Neural crest cell (in vitro differentiated cells): ENCODE results near the gene HOXA2. TPM values are rescaled to one million over a fixed set of nuclear protein-coding genes. Genes with fewer than 3 reads are reported as not detected.

ENCODE experiments used
- DNase-seq: peaks from one replicate; pipeline ENCODE4 v3.0.0; 2021; ENCODE audit warnings: low read depth, mixed read lengths, low spot score
- H3K27ac Mint-ChIP-seq: one replicate; pipeline ENCODE4 v1.8.0; 2021; ENCODE audit warnings: mild to moderate bottlenecking, mixed read lengths; ENCODE audit not compliant: unreplicated experiment
- H3K27me3 Mint-ChIP-seq: 2 replicates; pipeline ENCODE4 v1.8.0; 2021; ENCODE audit warnings: low read depth, mild to moderate bottlenecking, mixed read lengths
- H3K36me3 Mint-ChIP-seq: 2 replicates; pipeline ENCODE4 v1.8.0; 2021; ENCODE audit warnings: low read depth, mild to moderate bottlenecking, mixed read lengths
- H3K4me1 Mint-ChIP-seq: 2 replicates; pipeline ENCODE4 v1.8.0; 2021; ENCODE audit warnings: mixed read lengths
- H3K4me3 Mint-ChIP-seq: one replicate; pipeline ENCODE4 v1.8.0; 2021; ENCODE audit warnings: mild to moderate bottlenecking, mixed read lengths
- H3K9me3 Mint-ChIP-seq: 2 replicates; pipeline ENCODE4 v1.8.0; 2021; ENCODE audit warnings: mixed read lengths
- CTCF ChIP-seq: fragments of 200-600 bp; sonication (generic); conservative IDR thresholded peaks from 2 replicates; pipeline ENCODE4 v1.5.0; 2021; ENCODE audit warnings: antibody characterized with exemption, mild to moderate bottlenecking
- total RNA-seq: library from RNA; stranded (reverse); gene quantifications from 2 replicates; pipeline ENCODE4 v1.2.1, GENCODE V29; 2021

HOXA2 gene
- total RNA-seq, 1 donor from 2014 or later = 41.6 TPM

- no peaks in the 10 kb centered on the region for H3K36me3 Mint-ChIP-seq
- peaks cover 12% of the 10 kb centered on the region for H3K27me3 Mint-ChIP-seq
- H3K4me3 Mint-ChIP-seq = no peak overlapping the region
- no peak overlapping the region for H3K27ac Mint-ChIP-seq
- no peak for TF ChIP-seq CTCF
- H3K4me1 Mint-ChIP-seq = no peaks in the 10 kb centered on the region
- DNase-seq = no peak
- H3K9me3 Mint-ChIP-seq = no peaks in the 10 kb centered on the region
Observed at GRCh38 chr7:27064159-27064558, 38.3 kb downstream of the HOXA2 start.

GRCh38 chr7:27062946-27063345, 39.5 kb downstream of the HOXA2 start:
- Mint-ChIP-seq H3K4me3 (no peak overlapping the region), H3K4me1 (no peaks in the 10 kb centered on the region), H3K9me3 (peaks cover 3% of the 10 kb centered on the region), H3K27ac (no peak overlapping the region), H3K36me3 (no peaks in the 10 kb centered on the region), H3K27me3 (peaks cover 12% of the 10 kb centered on the region)
- TF ChIP-seq CTCF = no peak
- no peak for DNase-seq

GRCh38 chr7:27053153-27053552, 49.3 kb downstream of the HOXA2 start:
- Mint-ChIP-seq H3K9me3 (no peaks in the 10 kb centered on the region), H3K27me3 (no peaks in the 10 kb centered on the region), H3K27ac (peak overlapping the region; percentile 78), H3K4me3 (no peak overlapping the region), H3K36me3 (no peaks in the 10 kb centered on the region), H3K4me1 (no peaks in the 10 kb centered on the region)
- DNase-seq = no peak
- TF ChIP-seq CTCF = no peak

GRCh38 chr7:27051451-27051850, 51.0 kb downstream of the HOXA2 start:
- H3K4me3 Mint-ChIP-seq = no peak overlapping the region
- no peaks in the 10 kb centered on the region for H3K4me1 Mint-ChIP-seq

More at GRCh38 chr7:27051451-27051850, 51.0 kb downstream of the HOXA2 start:
- Mint-ChIP-seq H3K27me3 (no peaks in the 10 kb centered on the region), H3K27ac (no peak overlapping the region), H3K36me3 (no peaks in the 10 kb centered on the region), H3K9me3 (no peaks in the 10 kb centered on the region)
- no peak for DNase-seq
- no peak for TF ChIP-seq CTCF

Other genes with a start within 250 kb of the HOXA2 start
- gene SKAP2, start 238.1 kb downstream of the HOXA2 start, total RNA-seq = 3.2 and 3.5 TPM in 2 replicates
- gene HOXA1, start 6.7 kb downstream of the HOXA2 start, total RNA-seq = 3.5 and 3.6 TPM in 2 replicates
- gene HOXA4, start 28.1 kb upstream of the HOXA2 start, total RNA-seq = 0.68 and 0.96 TPM in 2 replicates
- gene HOXA5, start 41.0 kb upstream of the HOXA2 start, total RNA-seq = 3.2 and 4.3 TPM in 2 replicates
- 1.6 and 2.0 TPM in 2 replicates for gene HOXA6, start 45.1 kb upstream of the HOXA2 start, total RNA-seq
- gene HOXA3, start 49.9 kb upstream of the HOXA2 start, total RNA-seq = 10.6 and 11.3 TPM in 2 replicates
- 7.1 and 8.8 TPM in 2 replicates for gene HOXA7, start 54.0 kb upstream of the HOXA2 start, total RNA-seq
- 9.0 and 10.0 TPM in 2 replicates for gene HOXA9, start 62.9 kb upstream of the HOXA2 start, total RNA-seq
- gene HOXA10, start 71.6 kb upstream of the HOXA2 start, total RNA-seq = 0.35 TPM in 1 of 2 replicates, not detected in the other
- not detected in 2 replicates for gene HOXA11, start 82.5 kb upstream of the HOXA2 start, total RNA-seq
- not detected in 2 replicates for gene HOXA13, start 97.4 kb upstream of the HOXA2 start, total RNA-seq
- gene EVX1, start 140.1 kb upstream of the HOXA2 start, total RNA-seq = 0.79 and 0.80 TPM in 2 replicates